ENCODE results near the gene SLC1A2. TPM values are rescaled to one million over a fixed set of nuclear protein-coding genes. Genes with fewer than 3 reads are reported as not detected.

SLC1A2 gene
- total and polyA plus RNA-seq, 2 donors (not counting 3 experiments of a cell fraction or from before 2014, with no cell fraction given): not detected

GRCh38 chr11:35250621-35251020 is 168.7 kb downstream of the SLC1A2 start:
- POLR2A ChIA-PET: no interaction called here
- Histone ChIP-seq H3K79me2 (ENCODE audit: control insufficient read depth, insufficient read depth, low read length) (no peaks in the 10 kb centered on the region), H3K4me1 (ENCODE audit: control insufficient read depth, extremely low read depth, insufficient read depth, low read length) (no peaks in the 10 kb centered on the region), H3K4me2 (ENCODE audit: insufficient read depth, low read length) (no peak overlapping the region), H2AFZ (ENCODE audit: low read depth, low read length) (no peak overlapping the region), H3K9ac (replicated peaks; ENCODE audit: extremely low read depth, insufficient read depth, low read length) (no peak overlapping the region), H3K9me1 (replicated peaks; ENCODE audit: control insufficient read depth, extremely low read depth, insufficient read depth, low read length) (no peaks in the 10 kb centered on the region), H3K9me3 (replicated peaks; ENCODE audit: control insufficient read depth, insufficient read depth, low read length) (no peaks in the 10 kb centered on the region), H3K27ac (ENCODE audit: insufficient read depth, low read depth, low read length) (no peak overlapping the region), H3K36me3 (ENCODE audit: control insufficient read depth in 2 of 2, extremely low read depth in 1 of 2, insufficient read depth in 2 of 2, low read length in 2 of 2) (no peaks in the 10 kb centered on the region), H3K4me3 (replicated peaks in 1 of 3; ENCODE audit: insufficient read depth in 1 of 3, low read depth in 1 of 3, low read length in 3 of 3) (no peak overlapping the region), H3K27me3 (ENCODE audit: control insufficient read depth in 2 of 2, insufficient read depth in 2 of 2, low read length in 2 of 2) (peaks cover 4 to 26% of the 10 kb centered on the region in 2 experiments), H4K20me1 (replicated peaks; ENCODE audit: control insufficient read depth, extremely low read depth, insufficient read depth, low read length) (no peaks in the 10 kb centered on the region)
- DNase-seq (ENCODE audit: low read depth, low spot score): no peak
- no TSS peak for BruUV-seq (replicated peaks)
- CTCF ChIA-PET: interaction anchor here (1.2 kb wide), 1 partner anchor 10 kb away, joined by 3 read pairs; no protein-coding TSS in a partner anchor
- TF ChIP-seq GATA2 (IDR thresholded peaks at IDR 0.05; ENCODE audit: insufficient read depth, insufficient read length, low read depth, low read length) (no peak), MAX (IDR thresholded peaks at IDR 0.05; ENCODE audit: insufficient read depth, insufficient read length) (no peak), POLR2A (IDR thresholded peaks at IDR 0.05; ENCODE audit: low read depth, low read length) (no peak), FOS (IDR thresholded peaks at IDR 0.05; ENCODE audit: borderline replicate concordance, insufficient read depth, low read length) (no peak), JUN (IDR thresholded peaks at IDR 0.05; ENCODE audit: borderline replicate concordance, insufficient read depth, insufficient read length, low read depth) (no peak), EZH2 (IDR thresholded peaks at IDR 0.05; ENCODE audit: borderline replicate concordance, low read depth, low read length, severe bottlenecking) (no peak), POLR2AphosphoS5 (IDR thresholded peaks at IDR 0.05; ENCODE audit: insufficient read depth, low read depth, low read length) (no peak), MYC (IDR thresholded peaks at IDR 0.05; ENCODE audit: low read depth, low read length) (no peak)
- TF ChIP-seq, protein P1, sequence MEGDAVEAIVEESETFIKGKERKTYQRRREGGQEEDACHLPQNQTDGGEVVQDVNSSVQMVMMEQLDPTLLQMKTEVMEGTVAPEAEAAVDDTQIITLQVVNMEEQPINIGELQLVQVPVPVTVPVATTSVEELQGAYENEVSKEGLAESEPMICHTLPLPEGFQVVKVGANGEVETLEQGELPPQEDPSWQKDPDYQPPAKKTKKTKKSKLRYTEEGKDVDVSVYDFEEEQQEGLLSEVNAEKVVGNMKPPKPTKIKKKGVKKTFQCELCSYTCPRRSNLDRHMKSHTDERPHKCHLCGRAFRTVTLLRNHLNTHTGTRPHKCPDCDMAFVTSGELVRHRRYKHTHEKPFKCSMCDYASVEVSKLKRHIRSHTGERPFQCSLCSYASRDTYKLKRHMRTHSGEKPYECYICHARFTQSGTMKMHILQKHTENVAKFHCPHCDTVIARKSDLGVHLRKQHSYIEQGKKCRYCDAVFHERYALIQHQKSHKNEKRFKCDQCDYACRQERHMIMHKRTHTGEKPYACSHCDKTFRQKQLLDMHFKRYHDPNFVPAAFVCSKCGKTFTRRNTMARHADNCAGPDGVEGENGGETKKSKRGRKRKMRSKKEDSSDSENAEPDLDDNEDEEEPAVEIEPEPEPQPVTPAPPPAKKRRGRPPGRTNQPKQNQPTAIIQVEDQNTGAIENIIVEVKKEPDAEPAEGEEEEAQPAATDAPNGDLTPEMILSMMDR (IDR thresholded peaks at IDR 0.05; ENCODE audit: extremely low read depth in 1 of 2, insufficient read depth in 1 of 2, low read depth in 1 of 2, low read length in 2 of 2): no peak
- no peak for FAIRE-seq
- intact Hi-C loops (cut with micrococcal nuclease): no loop called here
- dilution Hi-C loops (cut with MboI; ENCODE audit: extremely low pct_ligation_motif_present, low sequenced_read_pairs): no loop called here

All from endothelial cell of umbilical vein (primary cell).